CD8-positive, alpha-beta memory T cell (primary cell): ENCODE measurements around the gene KCNIP4. TPM values are rescaled to one million over a fixed set of nuclear protein-coding genes. Genes with fewer than 3 reads are reported as not detected.
A peak's percentile ranks its signal among the peaks of the same experiment; 100 is the strongest.

Experiments
- CTCF ChIA-PET: fragments of 350-600 bp; sonication (Branson Sonifier 250); formaldehyde crosslinking; loops from one replicate; lab custom pipeline; 2021; ENCODE audit warnings: antibody characterized with exemption; lab: Charles Lee
- POLR2A ChIA-PET: fragments of 350-600 bp; sonication (Branson Sonifier 250); formaldehyde crosslinking; loops from one replicate; lab custom pipeline; 2021; ENCODE audit warnings: antibody characterized with exemption; lab: Charles Lee
- DNase-seq, 5 donors: peaks; one replicate each; pipeline versions ENCODE4 v3.0.0 to v3.0.0-alpha.2; 2020 to 2022; ENCODE audit warnings: mixed read lengths in 1 of 5
- H3K27ac ChIP-seq: one replicate; pipeline ENCODE4 v1.7.0; 2013; ENCODE audit warnings: low read depth, mild to moderate bottlenecking, low read length, moderate library complexity
- H3K27me3 ChIP-seq: 2 replicates; pipeline ENCODE4 v1.7.0; 2013; ENCODE audit warnings: low read length, mild to moderate bottlenecking; ENCODE audit not compliant: insufficient read depth, poor library complexity, severe bottlenecking
- H3K36me3 ChIP-seq: 2 replicates; pipeline ENCODE4 v1.7.0; 2013; ENCODE audit warnings: mild to moderate bottlenecking, low read length, moderate library complexity; ENCODE audit not compliant: insufficient read depth
- H3K4me1 ChIP-seq: 2 replicates; pipeline ENCODE4 v1.7.0; 2013; ENCODE audit warnings: mild to moderate bottlenecking, low read length, moderate library complexity; ENCODE audit not compliant: insufficient read depth
- H3K4me3 ChIP-seq: 2 replicates; pipeline ENCODE4 v1.7.0; 2013; ENCODE audit warnings: mild to moderate bottlenecking, low read length
- H3K9me3 ChIP-seq: 2 replicates; pipeline ENCODE4 v1.7.0; 2013; ENCODE audit warnings: mild to moderate bottlenecking, low read length
- H3K27ac Mint-ChIP-seq, 8 donors: one replicate each; pipeline ENCODE4 v1.8.0; 2020 to 2021; ENCODE audit warnings: mixed read lengths in 8 of 8, mild to moderate bottlenecking in 6 of 8, inconsistent platforms in 3 of 8, moderate library complexity in 3 of 8
- H3K27me3 Mint-ChIP-seq, 2 donors: one replicate each; pipeline ENCODE4 v1.8.0; 2020 to 2021; ENCODE audit warnings: mixed read lengths in 2 of 2, mild to moderate bottlenecking in 1 of 2, moderate library complexity in 1 of 2
- H3K36me3 Mint-ChIP-seq, 3 donors: one replicate each; pipeline ENCODE4 v1.8.0; 2020 to 2021; ENCODE audit warnings: mixed read lengths in 3 of 3, inconsistent platforms in 1 of 3, mild to moderate bottlenecking in 1 of 3
- H3K4me1 Mint-ChIP-seq, 3 donors: one replicate each; pipeline ENCODE4 v1.8.0; 2020 to 2021; ENCODE audit warnings: mixed read lengths in 3 of 3, inconsistent platforms in 1 of 3, mild to moderate bottlenecking in 1 of 3
- H3K4me3 Mint-ChIP-seq, 7 donors: one replicate each; pipeline ENCODE4 v1.8.0; 2020 to 2021; ENCODE audit warnings: mixed read lengths in 7 of 7, mild to moderate bottlenecking in 6 of 7, moderate library complexity in 4 of 7, inconsistent platforms in 2 of 7
- H3K9me3 Mint-ChIP-seq, 5 donors: one replicate each; pipeline ENCODE4 v1.8.0; 2020 to 2022; ENCODE audit warnings: mixed read lengths in 5 of 5, mild to moderate bottlenecking in 3 of 5, moderate library complexity in 2 of 5, inconsistent platforms in 1 of 5
- polyA plus RNA-seq: library from polyadenylated mRNA; unstranded; fragments of 300-500 nt; fragmentation: Illumina TruSeq; gene quantifications from one replicate; pipeline ENCODE4 v1.2.3, GENCODE V29; 2021
- total RNA-seq, 2 experiments: library from RNA; stranded (reverse); gene quantifications; one replicate each; pipeline ENCODE4 v1.2.3, GENCODE V29; 2021

Gene KCNIP4
- total and polyA plus RNA-seq, 3 experiments from 2014 or later = 0.12 TPM; not detected in 2

DNA sequence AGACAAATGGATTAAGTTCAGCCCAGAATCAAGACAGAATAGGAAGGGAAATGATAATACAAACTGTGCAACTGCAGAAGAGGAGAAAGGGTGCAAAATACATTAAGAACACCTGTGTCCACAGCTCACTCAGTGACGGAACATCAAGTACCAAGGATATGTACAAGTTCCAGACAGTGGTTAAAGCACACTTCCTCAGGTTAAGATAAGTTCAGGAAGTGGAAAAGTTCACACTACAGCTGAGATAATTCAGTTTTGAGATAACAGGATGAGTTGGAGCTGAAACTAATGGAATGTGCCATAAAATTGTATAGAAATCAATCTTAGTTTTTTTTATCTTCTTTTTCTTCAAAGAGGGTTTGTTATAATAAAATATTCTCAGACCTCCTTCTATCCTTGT lies 419.4 kb downstream of the KCNIP4 start:
- no peaks in the 10 kb centered on the region for H3K27me3 ChIP-seq
- no peaks in the 10 kb centered on the region for H3K27me3 Mint-ChIP-seq
- peaks cover 0 to 5% (median 3%) of the 10 kb centered on the region in 5 donors for H3K9me3 Mint-ChIP-seq
- no peak overlapping the region for H3K4me3 Mint-ChIP-seq
- no peaks in the 10 kb centered on the region for H3K36me3 Mint-ChIP-seq
- no peak overlapping the region for H3K27ac Mint-ChIP-seq
- H3K9me3 ChIP-seq = no peaks in the 10 kb centered on the region
- H3K4me3 ChIP-seq = no peak overlapping the region
- ChIA-PET POLR2A (no interaction called here), CTCF (no interaction called here)
- DNase-seq = no peak
- no peaks in the 10 kb centered on the region for H3K4me1 ChIP-seq
- H3K36me3 ChIP-seq = no peaks in the 10 kb centered on the region
- no peaks in the 10 kb centered on the region for H3K4me1 Mint-ChIP-seq
- H3K27ac ChIP-seq = no peak overlapping the region

GRCh38 chr4:21522296-21522695 lies 426.3 kb downstream of the KCNIP4 start:
- Histone ChIP-seq H3K4me1 (no peaks in the 10 kb centered on the region), H3K9me3 (no peaks in the 10 kb centered on the region), H3K27me3 (no peaks in the 10 kb centered on the region), H3K4me3 (no peak overlapping the region), H3K36me3 (no peaks in the 10 kb centered on the region), H3K27ac (no peak overlapping the region)
- CTCF ChIA-PET = no interaction called here
- H3K27ac Mint-ChIP-seq = peak overlapping the region in 1 of 8 donors; percentile 43
- POLR2A ChIA-PET = no interaction called here
- no peaks in the 10 kb centered on the region for H3K4me1 Mint-ChIP-seq
- H3K9me3 Mint-ChIP-seq = peaks cover 0 to 19% (median 4%) of the 10 kb centered on the region in 5 donors
- H3K4me3 Mint-ChIP-seq = no peak overlapping the region
- no peaks in the 10 kb centered on the region for H3K36me3 Mint-ChIP-seq
- DNase-seq = no peak
- H3K27me3 Mint-ChIP-seq = no peaks in the 10 kb centered on the region

DNA sequence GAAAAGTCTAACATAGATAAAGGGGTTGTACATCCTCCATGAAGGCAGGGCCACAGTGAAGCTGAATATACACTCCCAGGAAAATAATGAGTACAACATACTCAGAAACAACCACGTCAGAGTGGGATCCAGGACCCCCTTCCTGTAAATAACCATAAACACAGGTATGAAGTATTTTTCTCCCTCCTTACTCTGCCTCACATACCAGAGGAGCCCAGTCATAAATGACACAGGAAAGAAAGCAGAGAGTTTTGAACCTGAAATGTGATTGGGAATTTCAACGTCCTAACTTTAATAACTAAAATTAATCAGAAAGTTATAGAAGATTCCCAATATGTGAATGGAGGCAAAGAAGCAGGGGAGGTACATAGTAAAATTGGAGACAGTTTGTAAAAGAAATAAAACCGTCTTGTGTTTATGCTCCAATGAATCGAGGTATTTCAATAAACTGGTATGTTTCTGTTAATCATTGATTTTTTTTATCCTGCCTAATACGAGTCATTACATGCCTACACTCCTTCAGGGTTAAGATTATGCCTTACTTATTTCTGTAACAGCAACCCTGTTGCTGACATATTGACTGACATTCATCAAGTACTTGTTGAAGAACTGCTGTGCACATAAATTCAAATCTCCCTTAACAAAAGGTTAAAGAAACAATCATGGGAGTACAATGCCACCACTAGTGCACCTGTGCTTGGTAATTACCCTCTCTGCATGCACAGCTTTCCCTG lies 431.3 kb downstream of the KCNIP4 start:
- no peak overlapping the region for H3K27ac Mint-ChIP-seq
- no peaks in the 10 kb centered on the region for H3K36me3 ChIP-seq
- CTCF ChIA-PET = no interaction called here
- no peaks in the 10 kb centered on the region for H3K9me3 ChIP-seq
- POLR2A ChIA-PET = no interaction called here
- no peaks in the 10 kb centered on the region for H3K4me1 Mint-ChIP-seq
- no peak overlapping the region for H3K27ac ChIP-seq
- H3K4me3 ChIP-seq = no peak overlapping the region
- H3K9me3 Mint-ChIP-seq = peaks cover 0 to 10% (median 3%) of the 10 kb centered on the region in 5 donors
- H3K4me3 Mint-ChIP-seq = no peak overlapping the region
- H3K4me1 ChIP-seq = no peaks in the 10 kb centered on the region
- H3K36me3 Mint-ChIP-seq = no peaks in the 10 kb centered on the region
- no peaks in the 10 kb centered on the region for H3K27me3 ChIP-seq
- H3K27me3 Mint-ChIP-seq = no peaks in the 10 kb centered on the region
- DNase-seq = no peak

DNA sequence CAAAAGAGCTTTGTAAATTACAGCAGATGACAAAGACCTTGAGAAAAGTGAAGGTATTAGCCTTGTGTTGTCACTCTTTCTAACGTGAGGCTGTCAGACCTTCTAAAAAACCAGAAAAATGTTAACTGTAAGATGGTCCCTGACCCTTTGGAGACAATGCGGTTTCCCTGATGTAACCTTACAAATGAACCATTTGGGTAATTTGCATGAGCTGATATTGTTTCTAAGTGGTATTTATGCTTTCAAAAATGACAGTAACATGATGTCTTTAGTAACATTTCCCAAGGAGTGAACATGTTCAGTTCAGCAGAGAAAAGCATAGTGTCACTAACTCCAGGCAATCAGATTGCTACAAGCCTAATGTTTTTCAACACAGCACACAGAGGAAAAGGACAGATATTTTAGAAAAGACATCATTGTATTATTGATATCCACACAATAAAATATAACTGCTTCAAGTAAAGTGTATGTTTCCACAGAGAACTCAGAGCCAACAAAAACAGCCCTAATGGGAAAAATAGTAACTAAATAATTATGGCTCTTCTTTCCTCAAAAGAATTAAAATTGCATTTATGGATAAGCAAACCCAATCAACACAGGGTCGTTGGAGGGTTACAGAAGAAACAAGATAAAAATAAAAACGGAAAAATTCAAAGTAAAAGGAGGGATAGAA lies 434.4 kb downstream of the KCNIP4 start:
- Histone ChIP-seq H3K9me3 (no peaks in the 10 kb centered on the region), H3K4me3 (no peak overlapping the region), H3K27ac (no peak overlapping the region), H3K27me3 (no peaks in the 10 kb centered on the region), H3K36me3 (no peaks in the 10 kb centered on the region), H3K4me1 (no peaks in the 10 kb centered on the region)
- Mint-ChIP-seq H3K4me1 (no peaks in the 10 kb centered on the region), H3K27me3 (no peaks in the 10 kb centered on the region), H3K4me3 (no peak overlapping the region), H3K27ac (no peak overlapping the region), H3K9me3 (peaks cover 0 to 3% (median 2%) of the 10 kb centered on the region in 5 donors), H3K36me3 (no peaks in the 10 kb centered on the region)
- ChIA-PET POLR2A (no interaction called here), CTCF (no interaction called here)
- DNase-seq = no peak

DNA sequence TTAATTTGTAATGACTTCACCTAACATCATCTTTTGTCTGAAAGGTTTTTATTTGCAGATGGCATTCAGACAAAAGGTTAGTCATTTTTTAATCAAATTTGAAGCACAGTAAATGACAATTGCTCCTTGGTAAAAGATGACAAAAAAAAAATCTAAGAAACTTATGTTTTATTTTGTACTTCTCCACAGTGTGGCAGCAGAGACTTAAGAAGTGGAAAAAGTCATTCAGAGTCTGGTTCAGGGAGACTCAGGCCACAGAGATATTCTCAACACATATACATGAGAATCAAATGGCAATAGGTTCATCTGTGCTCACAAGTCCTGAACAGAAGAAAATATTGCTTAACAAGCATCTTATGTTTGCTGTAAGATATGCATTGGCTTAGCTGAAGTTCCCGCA lies 436.2 kb downstream of the KCNIP4 start:
- Histone ChIP-seq H3K4me1 (no peaks in the 10 kb centered on the region), H3K27ac (no peak overlapping the region), H3K4me3 (no peak overlapping the region), H3K9me3 (no peaks in the 10 kb centered on the region), H3K36me3 (no peaks in the 10 kb centered on the region), H3K27me3 (no peaks in the 10 kb centered on the region)
- H3K4me3 Mint-ChIP-seq = no peak overlapping the region
- DNase-seq = no peak
- H3K27ac Mint-ChIP-seq = no peak overlapping the region
- ChIA-PET CTCF (no interaction called here), POLR2A (no interaction called here)
- no peaks in the 10 kb centered on the region for H3K4me1 Mint-ChIP-seq
- H3K9me3 Mint-ChIP-seq = peaks cover 0 to 3% (median 2%) of the 10 kb centered on the region in 5 donors
- no peaks in the 10 kb centered on the region for H3K27me3 Mint-ChIP-seq
- no peaks in the 10 kb centered on the region for H3K36me3 Mint-ChIP-seq

GRCh38 chr4:21507439-21507838 lies 441.1 kb downstream of the KCNIP4 start:
- Histone ChIP-seq H3K27me3 (no peaks in the 10 kb centered on the region), H3K4me1 (no peaks in the 10 kb centered on the region), H3K9me3 (no peaks in the 10 kb centered on the region), H3K36me3 (no peaks in the 10 kb centered on the region), H3K27ac (no peak overlapping the region), H3K4me3 (no peak overlapping the region)
- H3K4me3 Mint-ChIP-seq = no peak overlapping the region
- no peak for DNase-seq
- H3K27ac Mint-ChIP-seq = no peak overlapping the region
- no peaks in the 10 kb centered on the region for H3K27me3 Mint-ChIP-seq
- H3K36me3 Mint-ChIP-seq = no peaks in the 10 kb centered on the region
- peaks cover 0 to 6% (median 3%) of the 10 kb centered on the region in 5 donors for H3K9me3 Mint-ChIP-seq
- ChIA-PET POLR2A (no interaction called here), CTCF (no interaction called here)
- no peaks in the 10 kb centered on the region for H3K4me1 Mint-ChIP-seq

- Mint-ChIP-seq H3K4me3 (no peak overlapping the region), H3K4me1 (no peaks in the 10 kb centered on the region), H3K27ac (no peak overlapping the region), H3K36me3 (no peaks in the 10 kb centered on the region), H3K27me3 (no peaks in the 10 kb centered on the region), H3K9me3 (peaks cover 2 to 8% (median 5%) of the 10 kb centered on the region in 5 donors)
- ChIA-PET POLR2A (no interaction called here), CTCF (no interaction called here)
- H3K27me3 ChIP-seq = no peaks in the 10 kb centered on the region
- no peaks in the 10 kb centered on the region for H3K4me1 ChIP-seq
- H3K36me3 ChIP-seq = no peaks in the 10 kb centered on the region
- no peak for DNase-seq
- H3K4me3 ChIP-seq = no peak overlapping the region
- no peaks in the 10 kb centered on the region for H3K9me3 ChIP-seq
- no peak overlapping the region for H3K27ac ChIP-seq
Measured at GRCh38 chr4:21490682-21491081, 457.9 kb downstream of the KCNIP4 start.

DNA sequence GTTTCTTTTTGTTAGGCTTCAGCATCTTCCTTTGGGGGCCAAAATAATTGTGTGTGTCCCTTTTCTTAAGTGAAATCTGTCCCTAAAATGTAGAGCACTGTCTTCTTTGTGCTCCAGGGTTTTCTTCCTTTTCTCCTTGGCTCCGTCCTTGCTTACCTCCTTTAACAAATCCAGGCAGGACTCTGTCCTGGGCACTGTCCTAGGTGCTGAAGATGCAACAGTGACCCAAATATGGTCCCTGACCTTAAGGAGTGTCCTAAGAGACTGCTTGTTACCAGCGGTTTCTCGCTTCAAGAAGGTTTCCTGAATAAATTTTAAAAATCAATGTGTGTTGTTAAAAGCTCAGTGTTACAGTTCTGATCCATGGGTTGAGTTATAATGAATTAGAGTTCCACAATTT lies 471.8 kb downstream of the KCNIP4 start:
- CTCF ChIA-PET = no interaction called here
- POLR2A ChIA-PET = no interaction called here
- H3K9me3 ChIP-seq = no peaks in the 10 kb centered on the region
- Mint-ChIP-seq H3K9me3 (peaks cover 0 to 6% (median 4%) of the 10 kb centered on the region in 5 donors), H3K4me3 (no peak overlapping the region), H3K27me3 (peaks cover 0 to 2% of the 10 kb centered on the region in 2 donors), H3K4me1 (no peaks in the 10 kb centered on the region), H3K36me3 (no peaks in the 10 kb centered on the region), H3K27ac (no peak overlapping the region)
- H3K4me1 ChIP-seq = no peaks in the 10 kb centered on the region
- no peak overlapping the region for H3K4me3 ChIP-seq
- no peak for DNase-seq
- no peak overlapping the region for H3K27ac ChIP-seq
- no peaks in the 10 kb centered on the region for H3K27me3 ChIP-seq
- no peaks in the 10 kb centered on the region for H3K36me3 ChIP-seq
